Caco-2 (cell line): ENCODE measurements around the gene PDSS2. TPM values are rescaled to one million over a fixed set of nuclear protein-coding genes. Genes with fewer than 3 reads are reported as not detected.

Experiments used
- BruUV-seq: library from RNA; stranded (reverse); fragments of 400-500 nt; replicated peaks from 2 replicates; lab custom pipeline; 2021; lab: Mats Ljungman, UMichigan
- CTCF ChIA-PET: fragments of 300-600 bp; sonication (Branson Sonifier 250); formaldehyde crosslinking; loops from one replicate; lab custom pipeline; 2022; ENCODE audit warnings: antibody characterized with exemption; lab: Charles Lee
- POLR2A ChIA-PET: fragments of 300-600 bp; sonication (Branson Sonifier 250); formaldehyde crosslinking; loops from one replicate; lab custom pipeline; 2022; ENCODE audit warnings: antibody characterized with exemption; lab: Charles Lee
- DNase-seq, 2 experiments: peaks; one replicate each; pipeline versions ENCODE4 v3.0.0 to v3.0.0-alpha.2; 2020 to 2022
- H3K27me3 ChIP-seq: replicated peaks from 2 replicates; pipeline ENCODE4 v1.6.0; 2011; ENCODE audit warnings: low read length; ENCODE audit not compliant: control insufficient read depth, insufficient read depth
- H3K36me3 ChIP-seq: 2 replicates; pipeline ENCODE4 v1.5.1; 2011; ENCODE audit warnings: low read length; ENCODE audit not compliant: control insufficient read depth, insufficient read depth
- H3K4me1 ChIP-seq: fragments of 250-450 bp; sonication (Bioruptor Pico); 2 replicates; pipeline ENCODE4 v1.5.1; 2020; ENCODE audit warnings: mild to moderate bottlenecking
- H3K4me3 ChIP-seq: 2 replicates; pipeline ENCODE4 v1.5.1; 2011; ENCODE audit warnings: low read depth, mild to moderate bottlenecking, control low read depth, low read length
- H3K9me3 ChIP-seq: fragments of 250-450 bp; sonication (Bioruptor Pico); 2 replicates; pipeline ENCODE4 v1.5.1; 2020; ENCODE audit warnings: mild to moderate bottlenecking, moderate library complexity
- H3K27ac Mint-ChIP-seq: one replicate; pipeline ENCODE4 v1.8.0; 2022; ENCODE audit warnings: mixed read lengths; ENCODE audit not compliant: unreplicated experiment
- H3K27me3 Mint-ChIP-seq: one replicate; pipeline ENCODE4 v1.8.0; 2022; ENCODE audit warnings: mixed read lengths; ENCODE audit not compliant: insufficient read depth, unreplicated experiment
- H3K36me3 Mint-ChIP-seq: one replicate; pipeline ENCODE4 v1.8.0; 2022; ENCODE audit warnings: mild to moderate bottlenecking, mixed read lengths; ENCODE audit not compliant: insufficient read depth, unreplicated experiment
- H3K4me1 Mint-ChIP-seq: one replicate; pipeline ENCODE4 v1.8.0; 2022; ENCODE audit warnings: low read depth, mixed read lengths; ENCODE audit not compliant: unreplicated experiment
- H3K4me3 Mint-ChIP-seq: one replicate; pipeline ENCODE4 v1.8.0; 2022; ENCODE audit warnings: mild to moderate bottlenecking, moderate library complexity, mixed read lengths; ENCODE audit not compliant: unreplicated experiment
- H3K9me3 Mint-ChIP-seq: one replicate; pipeline ENCODE4 v1.8.0; 2022; ENCODE audit warnings: mixed read lengths; ENCODE audit not compliant: unreplicated experiment
- intact Hi-C: fragments of 100-400 bp; cut with micrococcal nuclease; formaldehyde crosslinking; loops from one replicate; pipeline ENCODE4 v1.10.0; 2022; ENCODE audit not compliant: unreplicated experiment
- total RNA-seq: library from RNA; stranded (reverse); gene quantifications from 2 replicates; pipeline ENCODE4 v1.2.3, GENCODE V29; 2022
- TF ChIP-seq, protein P1 (sequence below), 2 experiments: fragments of 200-600 bp in 1 of 2; IDR thresholded peaks; 1 replicate in 1 of 2; 2 replicates in 1 of 2; pipeline versions ENCODE4 v1.5.1 to v1.8.0; 2011 to 2022; ENCODE audit warnings: antibody characterized with exemption in 1 of 2, control low read depth in 1 of 2, inconsistent platforms in 1 of 2, low read depth in 1 of 2, low read length in 1 of 2, mild to moderate bottlenecking in 1 of 2, moderate library complexity in 1 of 2; ENCODE audit not compliant: insufficient read depth in 1 of 2, severe bottlenecking in 1 of 2, unreplicated experiment in 1 of 2

Gene PDSS2
- total RNA-seq, 1 experiment from 2014 or later = 10.3 TPM

DNA sequence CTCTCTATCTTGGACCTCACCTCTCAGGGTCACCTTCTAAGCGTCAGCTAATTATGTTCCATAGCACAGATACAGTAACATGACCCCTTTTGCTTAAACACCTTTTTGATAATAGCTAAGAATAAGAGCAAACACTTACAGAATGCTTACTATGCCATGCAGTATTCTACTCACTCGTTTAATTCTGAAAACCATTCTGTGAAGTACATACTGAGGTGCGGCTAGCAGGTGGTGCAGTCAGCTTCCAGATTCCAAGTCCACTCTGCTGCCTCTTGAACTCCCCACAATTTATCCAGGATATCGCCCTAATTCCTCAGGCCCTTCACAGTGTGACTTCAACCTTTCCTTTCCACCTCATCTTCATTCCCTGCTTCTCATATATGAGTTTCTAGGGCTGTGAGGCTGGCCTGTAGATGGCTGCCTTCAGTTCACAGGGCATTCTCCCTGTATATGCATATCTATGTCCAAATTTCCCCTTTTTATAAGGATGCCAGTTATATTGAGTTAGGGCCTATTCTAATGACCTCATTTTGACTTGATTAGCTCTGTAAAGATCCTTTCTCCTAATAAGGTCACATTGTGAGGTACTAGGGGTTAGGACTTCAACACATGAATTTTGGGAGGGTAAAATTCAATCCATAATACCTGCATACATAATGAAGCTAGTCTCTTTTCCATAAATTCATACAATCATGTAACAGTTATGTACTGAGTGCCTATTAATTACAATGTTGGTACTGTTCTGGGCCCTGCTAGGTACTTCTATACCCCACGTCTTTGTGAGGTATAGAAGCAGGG is 130.1 kb downstream of the PDSS2 start:
- ChIA-PET POLR2A (no interaction called here), CTCF (interaction anchor here (0.6 to 1.5 kb wide), 3 partner anchors 11 to 146 kb away, joined by 3 to 7 read pairs (median 5); no protein-coding TSS in a partner anchor)
- no peak for DNase-seq
- Mint-ChIP-seq H3K36me3 (no peaks in the 10 kb centered on the region), H3K9me3 (no peaks in the 10 kb centered on the region), H3K4me3 (no peak overlapping the region), H3K4me1 (peaks cover 6% of the 10 kb centered on the region), H3K27me3 (no peaks in the 10 kb centered on the region), H3K27ac (no peak overlapping the region)
- BruUV-seq = no TSS peak
- no peak overlapping the region for H3K4me3 ChIP-seq
- TF ChIP-seq, protein P1, sequence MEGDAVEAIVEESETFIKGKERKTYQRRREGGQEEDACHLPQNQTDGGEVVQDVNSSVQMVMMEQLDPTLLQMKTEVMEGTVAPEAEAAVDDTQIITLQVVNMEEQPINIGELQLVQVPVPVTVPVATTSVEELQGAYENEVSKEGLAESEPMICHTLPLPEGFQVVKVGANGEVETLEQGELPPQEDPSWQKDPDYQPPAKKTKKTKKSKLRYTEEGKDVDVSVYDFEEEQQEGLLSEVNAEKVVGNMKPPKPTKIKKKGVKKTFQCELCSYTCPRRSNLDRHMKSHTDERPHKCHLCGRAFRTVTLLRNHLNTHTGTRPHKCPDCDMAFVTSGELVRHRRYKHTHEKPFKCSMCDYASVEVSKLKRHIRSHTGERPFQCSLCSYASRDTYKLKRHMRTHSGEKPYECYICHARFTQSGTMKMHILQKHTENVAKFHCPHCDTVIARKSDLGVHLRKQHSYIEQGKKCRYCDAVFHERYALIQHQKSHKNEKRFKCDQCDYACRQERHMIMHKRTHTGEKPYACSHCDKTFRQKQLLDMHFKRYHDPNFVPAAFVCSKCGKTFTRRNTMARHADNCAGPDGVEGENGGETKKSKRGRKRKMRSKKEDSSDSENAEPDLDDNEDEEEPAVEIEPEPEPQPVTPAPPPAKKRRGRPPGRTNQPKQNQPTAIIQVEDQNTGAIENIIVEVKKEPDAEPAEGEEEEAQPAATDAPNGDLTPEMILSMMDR (IDR thresholded peaks at IDR 0.05; ENCODE audit: insufficient read depth in 1 of 2, low read depth in 1 of 2, low read length in 1 of 2, severe bottlenecking in 1 of 2, unreplicated experiment in 1 of 2) = no peak
- H3K27me3 ChIP-seq = no peaks in the 10 kb centered on the region
- H3K4me1 ChIP-seq = peaks cover 18% of the 10 kb centered on the region
- H3K36me3 ChIP-seq = peaks cover 1% of the 10 kb centered on the region
- intact Hi-C loops = no loop called here
- no peaks in the 10 kb centered on the region for H3K9me3 ChIP-seq

DNA sequence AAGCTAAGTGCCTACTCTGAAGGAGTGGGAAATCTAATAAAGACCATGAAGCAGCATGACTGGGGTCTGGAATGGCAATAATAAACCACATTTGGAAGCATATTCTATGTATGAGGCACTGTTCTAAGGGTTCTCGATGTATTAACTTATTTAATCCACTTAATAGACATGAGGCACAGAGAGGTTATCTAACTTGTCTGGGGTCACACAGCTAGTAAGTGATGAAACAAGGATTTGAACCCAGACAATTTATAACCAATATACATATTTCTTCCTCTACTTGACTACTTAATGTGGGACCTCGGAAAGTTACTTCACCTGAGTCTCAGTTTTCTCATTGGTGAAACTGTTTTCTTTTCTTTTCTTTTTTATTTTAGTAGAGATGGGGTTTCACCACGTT is 131.3 kb downstream of the PDSS2 start:
- POLR2A ChIA-PET = no interaction called here
- BruUV-seq = no TSS peak
- no peaks in the 10 kb centered on the region for H3K27me3 ChIP-seq
- Mint-ChIP-seq H3K27me3 (no peaks in the 10 kb centered on the region), H3K4me3 (no peak overlapping the region), H3K27ac (no peak overlapping the region), H3K36me3 (no peaks in the 10 kb centered on the region), H3K9me3 (no peaks in the 10 kb centered on the region), H3K4me1 (peaks cover 6% of the 10 kb centered on the region)
- intact Hi-C loops = no loop called here
- CTCF ChIA-PET = no interaction called here
- DNase-seq = no peak
- H3K9me3 ChIP-seq = no peaks in the 10 kb centered on the region
- H3K4me3 ChIP-seq = no peak overlapping the region
- TF ChIP-seq, protein P1 (IDR thresholded peaks at IDR 0.05; ENCODE audit: insufficient read depth in 1 of 2, low read depth in 1 of 2, low read length in 1 of 2, severe bottlenecking in 1 of 2, unreplicated experiment in 1 of 2) = no peak
- H3K36me3 ChIP-seq = no peaks in the 10 kb centered on the region
- H3K4me1 ChIP-seq = peaks cover 18% of the 10 kb centered on the region

DNA sequence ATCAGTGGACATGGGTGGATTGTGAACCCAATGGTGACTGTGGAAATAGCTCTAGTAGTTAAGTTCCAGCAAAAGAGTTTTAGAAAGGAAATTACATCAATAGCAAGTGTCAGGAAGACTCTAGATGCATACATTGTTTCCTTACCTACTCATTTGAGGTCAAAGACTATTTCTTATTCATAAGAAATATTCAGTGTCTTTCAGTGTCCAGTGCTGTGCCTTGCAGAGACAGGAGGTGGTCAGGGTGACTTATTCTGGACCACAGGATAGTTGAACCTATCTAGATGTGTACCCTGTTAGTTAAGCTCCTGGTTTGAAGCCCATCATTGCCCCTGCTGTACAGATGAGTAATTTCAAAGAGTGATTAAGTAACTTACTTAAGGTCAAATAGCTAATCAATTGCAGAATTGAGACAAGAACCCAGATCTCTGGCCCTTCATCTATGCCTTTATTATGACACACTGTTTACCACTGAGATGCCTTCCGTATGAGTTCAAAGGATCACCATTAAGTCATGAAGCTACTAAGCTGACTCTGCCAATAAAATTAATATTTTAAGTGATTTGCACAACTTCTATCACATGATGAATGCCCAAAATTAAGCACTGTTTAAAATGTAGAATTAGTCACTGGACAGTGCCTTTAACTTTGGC is 136.1 kb downstream of the PDSS2 start:
- TF ChIP-seq, protein P1 (IDR thresholded peaks at IDR 0.05; ENCODE audit: insufficient read depth in 1 of 2, low read depth in 1 of 2, low read length in 1 of 2, severe bottlenecking in 1 of 2, unreplicated experiment in 1 of 2) = no peak
- ChIA-PET POLR2A (no interaction called here), CTCF (interaction anchor here (0.5 kb wide), 1 partner anchor 152 kb away, joined by 3 read pairs; no protein-coding TSS in a partner anchor)
- Mint-ChIP-seq H3K9me3 (no peaks in the 10 kb centered on the region), H3K4me3 (no peak overlapping the region), H3K27me3 (no peaks in the 10 kb centered on the region), H3K4me1 (no peaks in the 10 kb centered on the region), H3K27ac (no peak overlapping the region), H3K36me3 (peaks cover 5% of the 10 kb centered on the region)
- Histone ChIP-seq H3K9me3 (no peaks in the 10 kb centered on the region), H3K27me3 (no peaks in the 10 kb centered on the region), H3K4me3 (no peak overlapping the region), H3K4me1 (no peaks in the 10 kb centered on the region), H3K36me3 (no peaks in the 10 kb centered on the region)
- DNase-seq = no peak
- intact Hi-C loops = no loop called here
- BruUV-seq = no TSS peak
